GM19240 (cell line): Measurements from ENCODE around the gene SLC12A3.

Source experiments
- DNase-seq: peaks from one replicate; pipeline ENCODE4 v3.0.0; 2011; ENCODE audit warnings: low spot score; ENCODE audit not compliant: insufficient read length

SLC12A3 gene

DNA sequence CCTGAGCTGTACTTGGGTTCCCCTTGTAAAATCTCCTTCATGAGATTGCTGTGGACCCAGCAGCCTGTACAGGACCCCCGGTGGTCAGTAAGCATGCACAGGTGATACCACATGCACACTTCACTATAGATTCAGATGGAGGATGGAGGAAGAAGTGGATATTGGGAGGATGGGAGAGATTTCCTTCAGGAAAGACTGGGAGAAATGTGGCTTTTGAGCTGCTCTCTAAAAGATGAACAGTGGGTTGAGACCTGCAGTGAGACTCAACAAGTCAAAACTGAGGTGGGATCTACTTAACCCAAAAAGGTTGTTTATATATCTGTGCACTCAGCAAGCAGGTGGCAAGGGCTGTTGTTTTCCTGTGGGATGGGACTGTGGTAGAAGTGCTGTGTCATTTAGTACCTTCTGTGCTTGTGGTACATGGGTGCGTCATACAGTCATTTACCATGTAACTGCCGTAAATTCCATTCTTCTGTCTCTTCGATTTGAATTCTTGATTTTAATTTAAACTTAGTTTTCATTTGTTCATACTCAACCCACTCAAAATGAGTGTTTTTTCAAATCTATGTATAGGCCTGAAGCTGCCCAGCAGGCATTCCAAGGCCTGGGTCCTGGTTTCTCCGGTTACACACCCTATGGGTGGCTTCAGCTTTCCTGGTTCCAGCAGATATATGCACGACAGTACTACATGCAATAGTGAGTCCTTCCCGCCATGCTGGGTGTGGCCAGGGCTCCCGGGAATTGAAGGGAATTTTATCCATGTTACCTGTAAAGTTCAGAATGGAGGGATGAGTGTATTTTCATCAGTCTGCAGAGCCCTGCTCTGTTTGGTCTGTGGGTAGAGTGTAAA, 73.9 kb downstream of the SLC12A3 start:
- no peak for DNase-seq

GRCh38 chr16:56939801-56940200, 74.8 kb downstream of the SLC12A3 start:
- DNase-seq = no peak

GRCh38 chr16:56941092-56941491, 76.1 kb downstream of the SLC12A3 start:
- DNase-seq = no peak

GRCh38 chr16:56941856-56942331, 76.9 kb downstream of the SLC12A3 start:
- DNase-seq = no peak

- no peak for DNase-seq
Measured at GRCh38 chr16:56943761-56944375, 78.9 kb downstream of the SLC12A3 start.

- no peak for DNase-seq
Measured at GRCh38 chr16:56944954-56945839, 80.2 kb downstream of the SLC12A3 start.

GRCh38 chr16:56945847-56946527, 81.0 kb downstream of the SLC12A3 start:
- no peak for DNase-seq

- no peak for DNase-seq
Measured at GRCh38 chr16:56946767-56947603, 82.0 kb downstream of the SLC12A3 start.

DNA sequence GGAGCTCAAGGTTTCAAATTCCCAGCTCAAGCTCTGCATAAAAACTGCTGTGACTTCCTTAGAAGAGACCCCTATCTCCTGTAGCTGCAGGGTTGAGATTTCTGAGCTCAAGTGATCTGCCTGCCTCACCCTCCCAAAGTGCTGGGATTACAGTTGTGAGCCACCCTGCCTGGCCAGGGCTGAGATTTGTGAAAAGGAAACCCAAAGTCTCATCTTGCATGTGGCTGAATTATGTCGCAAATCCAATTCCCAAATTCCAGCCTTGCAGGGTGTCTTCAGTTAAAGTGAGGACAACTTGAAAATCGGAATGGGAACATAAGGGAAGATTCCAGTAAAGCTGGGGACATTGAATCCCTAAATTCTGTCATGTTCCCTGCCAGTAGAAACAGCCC, 82.6 kb downstream of the SLC12A3 start:
- no peak for DNase-seq

DNA sequence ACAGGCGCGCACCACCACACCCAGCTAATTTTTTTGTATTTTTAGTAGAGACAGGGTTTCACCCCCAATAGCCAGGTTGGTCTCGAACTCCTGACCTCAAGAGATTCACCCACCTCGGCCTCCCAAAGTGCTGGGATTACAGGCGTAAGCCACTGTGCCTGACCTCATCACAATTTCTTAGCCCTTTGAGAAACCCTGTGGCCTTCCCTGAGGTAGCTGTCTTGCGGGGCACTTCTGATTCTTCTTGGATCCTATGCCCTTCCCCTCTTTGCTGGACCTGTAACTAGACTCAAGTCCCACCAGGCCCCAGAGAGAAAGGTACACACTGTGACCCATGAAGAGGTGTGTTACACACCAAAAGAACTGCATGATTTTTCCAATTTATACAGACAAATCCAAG, 83.2 kb downstream of the SLC12A3 start:
- no peak for DNase-seq

DNA sequence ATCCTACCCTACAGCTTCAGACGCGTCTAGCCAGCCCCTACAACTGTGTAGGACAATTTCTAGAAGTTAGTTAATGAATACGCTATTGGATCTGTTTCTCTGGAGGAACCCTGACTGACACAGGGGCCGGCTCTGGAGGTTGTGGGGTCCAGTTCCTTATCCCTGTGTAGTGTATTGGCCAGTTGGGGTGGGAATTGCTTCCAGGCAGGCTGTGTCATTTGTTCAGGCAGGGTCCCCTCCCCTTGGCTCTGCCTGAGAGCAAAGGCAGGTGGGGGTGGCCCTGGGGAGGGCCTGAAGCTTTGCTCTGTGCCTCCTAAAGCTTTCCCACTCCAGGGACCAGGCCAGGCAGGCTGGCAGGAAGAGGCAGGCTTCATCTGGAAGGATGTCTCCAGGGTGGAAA, 85.0 kb downstream of the SLC12A3 start:
- DNase-seq = no peak

- no peak for DNase-seq
Measured at GRCh38 chr16:56950455-56950854, 85.4 kb downstream of the SLC12A3 start.

DNA sequence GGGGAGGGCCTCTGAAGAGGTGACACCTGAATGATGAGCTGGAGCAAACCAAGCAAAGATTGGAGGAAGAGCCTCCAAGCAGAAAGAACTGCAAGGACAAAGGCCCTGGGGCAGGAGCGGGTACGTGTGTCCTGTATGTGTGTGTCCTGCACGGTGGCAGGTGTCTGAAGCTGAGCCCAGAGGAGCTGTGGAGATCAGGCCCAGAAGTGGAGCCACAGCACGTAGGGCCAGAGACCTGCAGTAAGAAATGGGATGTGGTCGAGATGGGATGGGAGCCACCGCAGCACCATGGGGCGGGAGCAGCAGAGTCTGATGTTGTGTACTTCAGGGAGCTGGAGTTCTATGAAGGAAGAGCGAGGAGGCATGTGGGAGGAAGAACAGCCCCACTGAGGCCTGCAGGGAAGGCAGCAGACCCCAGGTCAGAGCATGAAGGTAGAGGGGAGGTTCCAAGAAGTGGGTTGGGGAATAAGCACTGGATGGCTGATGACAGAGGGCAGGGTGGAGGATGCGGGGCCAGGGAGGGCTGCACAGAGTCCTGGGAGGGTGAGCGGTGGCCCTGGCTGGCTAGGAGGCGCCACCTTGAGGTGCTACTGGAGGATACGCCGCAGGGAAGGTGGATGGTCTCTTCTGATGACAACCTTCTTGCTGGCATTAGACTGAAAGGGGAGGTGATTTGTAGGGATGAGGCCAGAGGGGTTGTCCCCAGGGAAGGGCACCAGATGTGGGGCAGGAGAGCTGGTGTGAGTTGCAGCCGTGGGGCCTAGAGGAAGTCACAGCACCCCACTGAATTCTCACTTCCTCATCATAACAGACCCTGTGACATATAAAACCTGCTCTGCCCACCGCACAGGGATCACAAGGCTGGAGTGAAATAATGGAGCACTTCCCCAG, 86.1 kb downstream of the SLC12A3 start:
- peak; percentile 39 for DNase-seq

DNA sequence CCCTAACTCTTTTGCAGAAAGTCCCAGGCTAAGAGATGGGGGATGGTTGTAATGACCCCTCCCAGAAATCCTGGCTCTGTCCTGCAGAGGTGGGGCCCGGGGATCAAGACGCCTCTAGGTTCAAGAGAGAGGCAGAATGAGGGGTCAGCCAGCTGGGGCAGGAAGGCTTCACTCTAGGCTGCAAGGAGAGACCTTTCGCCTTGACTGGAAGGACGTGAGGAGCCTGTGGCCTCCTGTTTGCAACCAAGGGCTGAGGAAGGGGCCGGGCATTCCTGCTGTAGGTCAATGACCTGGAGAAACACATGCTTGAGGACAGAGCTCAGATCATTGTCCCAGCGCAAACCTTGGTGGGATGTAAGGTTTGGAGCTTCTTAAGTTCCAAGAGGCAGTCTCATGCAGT, 88.0 kb downstream of the SLC12A3 start:
- no peak for DNase-seq

DNA sequence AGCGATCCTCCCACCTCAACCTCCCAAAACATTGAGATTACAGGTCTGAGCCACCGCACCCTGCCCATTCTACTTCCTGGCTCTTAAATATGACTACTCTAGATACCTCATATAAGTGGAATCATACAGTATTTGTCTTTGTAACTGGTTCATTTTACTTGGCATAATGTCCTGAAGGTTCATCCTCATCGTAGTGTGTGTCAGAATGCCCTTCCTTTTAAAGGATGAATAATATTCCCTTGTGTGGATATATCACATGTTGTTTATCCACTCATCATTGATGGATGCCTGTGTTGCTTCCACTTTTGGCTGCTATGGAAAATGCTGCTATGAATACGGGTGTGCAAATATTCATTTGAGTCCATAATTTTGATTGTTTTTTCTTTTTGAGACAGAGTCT, 91.1 kb downstream of the SLC12A3 start:
- DNase-seq = no peak

DNA sequence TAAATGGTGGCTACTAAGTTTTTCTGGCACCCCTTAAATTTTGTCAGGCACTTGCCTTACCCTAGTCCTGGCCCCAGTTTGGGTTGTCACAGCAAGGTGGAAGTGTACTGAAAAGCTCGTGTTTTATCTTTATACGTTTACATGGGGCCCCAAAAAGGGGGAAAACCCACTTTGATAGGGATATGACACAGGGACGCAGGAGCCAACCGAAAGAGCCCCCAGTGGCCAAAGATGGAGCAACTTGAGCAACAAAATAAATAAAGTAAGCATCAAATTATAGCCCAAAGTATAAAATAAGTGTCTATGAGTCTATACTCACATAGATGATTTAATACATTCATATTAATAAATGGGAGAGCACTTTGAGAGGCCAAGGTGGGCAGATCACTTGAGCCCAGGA, 91.7 kb downstream of the SLC12A3 start:
- DNase-seq = no peak

- DNase-seq = no peak
Measured at GRCh38 chr16:56960681-56961281, 95.8 kb downstream of the SLC12A3 start.

DNA sequence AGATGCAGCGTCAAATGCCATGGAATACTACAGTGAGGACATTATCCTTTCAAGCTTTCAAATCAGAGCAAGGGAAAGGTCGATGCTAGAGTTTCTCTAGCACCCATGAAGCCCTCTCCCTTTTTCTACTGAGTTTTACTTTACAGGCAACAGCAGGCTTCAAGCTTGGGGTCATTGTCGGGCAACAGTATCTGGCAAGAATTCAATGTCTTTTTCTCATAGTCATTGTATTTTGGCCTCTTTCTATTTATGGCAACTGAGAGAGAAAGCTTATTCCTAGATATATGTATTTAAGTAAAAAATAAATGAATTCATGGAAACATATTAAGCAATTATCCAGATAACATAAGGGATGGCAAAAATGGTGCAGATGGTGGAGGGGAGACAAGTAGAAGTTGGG, 96.4 kb downstream of the SLC12A3 start:
- DNase-seq = no peak

DNA sequence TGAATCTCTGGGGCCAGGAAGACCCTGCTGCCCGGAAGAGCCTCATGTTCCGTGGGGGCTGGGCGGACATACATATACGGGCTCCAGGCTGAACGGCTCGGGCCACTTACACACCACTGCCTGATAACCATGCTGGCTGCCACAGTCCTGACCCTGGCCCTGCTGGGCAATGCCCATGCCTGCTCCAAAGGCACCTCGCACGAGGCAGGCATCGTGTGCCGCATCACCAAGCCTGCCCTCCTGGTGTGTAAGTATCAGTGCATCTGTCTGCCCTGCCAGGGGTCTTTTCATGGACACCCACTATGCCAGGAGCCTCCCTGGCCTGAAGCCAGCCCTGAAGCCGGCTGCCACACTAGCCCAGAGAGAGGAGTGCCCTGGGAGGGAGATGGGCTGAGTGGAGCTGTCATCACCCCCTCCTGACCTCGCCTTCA, 96.9 kb downstream of the SLC12A3 start, which contains the start of gene CETP:
Gene CETP (plus strand): TSS at position 100 of the 431 bp plus-strand sequence. CDS start 30 bp downstream, at position 130.
- DNase-seq = no peak
